OCI-LY1 (cell line): ENCODE results near the gene HIPK3.
A peak's percentile ranks its signal among the peaks of the same experiment; 100 is the strongest.

Source experiments
- H2AFZ ChIP-seq: fragments of 200-600 bp; sonication (generic), shearing (Covaris generic); 2 replicates; pipeline ENCODE4 v1.6.0; 2014; ENCODE audit warnings: antibody characterized with exemption, mild to moderate bottlenecking, low read length
- H3F3A ChIP-seq: fragments of 200-600 bp; sonication (generic), shearing (Covaris generic); 2 replicates; pipeline ENCODE4 v1.6.0; 2014; ENCODE audit warnings: mild to moderate bottlenecking, antibody characterized with exemption, low read length, moderate library complexity; ENCODE audit not compliant: insufficient read depth
- H3K27ac ChIP-seq: fragments of 200-600 bp; sonication (generic); 2 replicates; pipeline ENCODE4 v1.5.1; 2014; ENCODE audit warnings: low read length, mixed run types, mild to moderate bottlenecking, low read depth; ENCODE audit not compliant: poor library complexity, severe bottlenecking
- H3K27me3 ChIP-seq: fragments of 200-600 bp; sonication (generic); 2 replicates; pipeline ENCODE4 v1.6.0; 2014; ENCODE audit warnings: antibody characterized with exemption, mild to moderate bottlenecking, low read length, moderate library complexity; ENCODE audit not compliant: insufficient read depth
- H3K36me3 ChIP-seq: fragments of 200-600 bp; sonication (generic); 2 replicates; pipeline ENCODE4 v1.6.1; 2014; ENCODE audit warnings: mild to moderate bottlenecking, antibody characterized with exemption, low read length, moderate library complexity, mixed read lengths; ENCODE audit not compliant: insufficient read depth
- H3K4me1 ChIP-seq: fragments of 200-600 bp; sonication (generic); 2 replicates; pipeline ENCODE4 v1.5.1; 2014; ENCODE audit warnings: mild to moderate bottlenecking, low read length, moderate library complexity; ENCODE audit not compliant: insufficient read depth, severe bottlenecking
- H3K4me2 ChIP-seq: fragments of 200-600 bp; sonication (generic), shearing (Covaris generic); 2 replicates; pipeline ENCODE4 v1.6.1; 2014; ENCODE audit warnings: low read length
- H3K4me3 ChIP-seq: fragments of 200-600 bp; sonication (generic); 2 replicates; pipeline ENCODE4 v1.5.1; 2014; ENCODE audit warnings: low read length, low read depth, mild to moderate bottlenecking, mixed read lengths; ENCODE audit not compliant: poor library complexity, severe bottlenecking
- H3K79me2 ChIP-seq: fragments of 200-600 bp; shearing (Covaris generic); 2 replicates; pipeline ENCODE4 v1.6.1; 2016; ENCODE audit warnings: mixed run types, low read length, mixed read lengths; ENCODE audit not compliant: insufficient read depth
- H3K9ac ChIP-seq: fragments of 200-600 bp; sonication (generic), shearing (Covaris generic); 2 replicates; pipeline ENCODE4 v1.6.1; 2014; ENCODE audit warnings: mild to moderate bottlenecking, low read length, mixed read lengths
- H3K9me2 ChIP-seq: fragments of 200-600 bp; sonication (generic), shearing (Covaris generic); 2 replicates; pipeline ENCODE4 v1.6.1; 2014; ENCODE audit warnings: low read depth, mild to moderate bottlenecking, low read length, mixed read lengths
- H3K9me3 ChIP-seq: fragments of 200-600 bp; shearing (Covaris generic); 2 replicates; pipeline ENCODE4 v1.6.1; 2014; ENCODE audit warnings: low read length, mixed read lengths
- H4K20me1 ChIP-seq: fragments of 200-600 bp; sonication (generic), shearing (Covaris generic); 2 replicates; pipeline ENCODE4 v1.6.0; 2016; ENCODE audit warnings: mild to moderate bottlenecking, low read length; ENCODE audit not compliant: insufficient read depth
- CTCF ChIP-seq: fragments of 200-600 bp; sonication (generic), shearing (Covaris generic); IDR thresholded peaks from 2 replicates; pipeline ENCODE4 v1.5.1; 2017; ENCODE audit warnings: mild to moderate bottlenecking, antibody characterized with exemption, low read length, moderate library complexity, mixed read lengths
- EZH2 ChIP-seq: fragments of 200-600 bp; sonication (generic), shearing (Covaris generic); IDR thresholded peaks from 2 replicates; pipeline ENCODE4 v1.8.0; 2017; ENCODE audit warnings: borderline replicate concordance, mixed run types, mild to moderate bottlenecking, antibody characterized with exemption, low read length, moderate library complexity, mixed read lengths

HIPK3 gene

GRCh38 chr11:33257160-33257896, at the start of gene HIPK3:
Gene HIPK3 (plus strand): TSS chr11:33257381.
- H3K79me2 ChIP-seq: peaks cover 35% of the 10 kb centered on the region
- H3K4me1 ChIP-seq: peaks cover 35% of the 10 kb centered on the region
- peak within 1 kb of the TSS; percentile 87 for H3K4me3 ChIP-seq
- no peaks in the 10 kb centered on the region for H3K36me3 ChIP-seq
- no peaks in the 10 kb centered on the region for H4K20me1 ChIP-seq
- H3K9me3 ChIP-seq: no peaks in the 10 kb centered on the region
- no peaks in the 10 kb centered on the region for H3F3A ChIP-seq
- H3K9me2 ChIP-seq: no peaks in the 10 kb centered on the region
- H3K9ac ChIP-seq: peak within 1 kb of the TSS; percentile 96
- no peaks in the 10 kb centered on the region for H3K27me3 ChIP-seq
- peak within 1 kb of the TSS; percentile 94 for H3K4me2 ChIP-seq
- peak within 1 kb of the TSS; percentile 97 for H2AFZ ChIP-seq
- TF ChIP-seq EZH2: no peak
- TF ChIP-seq CTCF: no peak
- peak within 1 kb of the TSS; percentile 88 for H3K27ac ChIP-seq

DNA sequence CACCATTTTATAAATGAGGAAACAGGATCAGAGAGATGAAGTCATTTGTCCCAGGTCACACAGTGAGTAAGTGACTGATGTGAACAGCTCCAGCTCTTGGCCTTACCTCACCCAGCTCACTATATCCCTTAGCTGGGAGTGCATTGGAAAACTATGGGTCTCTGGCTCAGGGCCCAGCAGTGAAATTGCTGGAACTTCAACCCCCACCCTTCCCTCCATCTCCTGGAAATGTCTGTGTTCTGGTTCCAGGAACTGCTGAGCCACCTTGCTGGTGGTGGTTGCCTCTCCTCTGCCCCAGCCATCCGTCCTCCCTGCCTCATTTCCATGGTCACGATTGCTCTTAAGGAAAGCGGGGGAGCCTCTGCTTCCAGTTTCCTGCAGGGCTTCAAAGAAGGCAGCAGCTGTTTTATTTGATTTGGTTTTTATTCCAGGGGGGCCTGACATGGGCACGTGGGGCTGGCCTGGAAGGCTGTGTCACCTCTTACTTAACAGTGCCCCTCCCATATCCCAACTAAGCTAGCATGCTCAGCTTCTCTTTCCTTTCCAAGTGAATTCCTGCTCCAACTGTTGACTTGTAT, 49.7 kb upstream of the HIPK3 start:
- H2AFZ ChIP-seq: no peak overlapping the region

DNA sequence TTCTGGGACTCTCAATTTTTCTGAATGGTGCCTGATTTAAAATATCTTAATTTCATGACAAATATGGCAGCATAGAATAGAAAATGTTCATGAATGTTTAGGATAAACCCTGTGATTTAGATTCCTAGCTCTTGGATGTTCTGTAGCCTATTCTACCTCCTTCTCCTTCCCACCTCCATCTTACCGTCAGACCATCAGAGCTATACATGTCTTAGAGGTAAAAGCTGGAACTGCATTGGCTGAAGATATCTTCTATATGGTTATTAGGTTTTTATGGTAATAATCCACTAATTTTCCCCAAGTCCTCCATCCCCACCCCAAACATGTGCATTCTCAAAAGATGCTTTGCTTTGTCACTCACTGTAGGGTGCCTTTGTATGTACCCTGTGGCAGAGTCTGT, 49.0 kb upstream of the HIPK3 start:
- Histone ChIP-seq H3K9ac (no peak overlapping the region), H3K79me2 (no peaks in the 10 kb centered on the region), H3K4me2 (no peak overlapping the region), H3K4me3 (no peak overlapping the region), H4K20me1 (no peaks in the 10 kb centered on the region), H3K27ac (no peak overlapping the region), H3K4me1 (no peaks in the 10 kb centered on the region), H3K36me3 (no peaks in the 10 kb centered on the region), H3K9me2 (no peaks in the 10 kb centered on the region), H3K9me3 (no peaks in the 10 kb centered on the region), H2AFZ (no peak overlapping the region), H3K27me3 (no peaks in the 10 kb centered on the region), H3F3A (no peaks in the 10 kb centered on the region)
- TF ChIP-seq CTCF: no peak
- TF ChIP-seq EZH2: no peak

More for the DNA sequence above, 49.7 kb upstream of the HIPK3 start:
- no peaks in the 10 kb centered on the region for H3K27me3 ChIP-seq
- H3K4me3 ChIP-seq: no peak overlapping the region
- H3K36me3 ChIP-seq: no peaks in the 10 kb centered on the region
- H4K20me1 ChIP-seq: no peaks in the 10 kb centered on the region
- H3K27ac ChIP-seq: no peak overlapping the region
- H3K79me2 ChIP-seq: no peaks in the 10 kb centered on the region
- H3K9me2 ChIP-seq: no peaks in the 10 kb centered on the region
- H3K4me1 ChIP-seq: no peaks in the 10 kb centered on the region
- TF ChIP-seq EZH2 (no peak), CTCF (no peak)
- H3K9ac ChIP-seq: no peak overlapping the region
- H3F3A ChIP-seq: no peaks in the 10 kb centered on the region
- H3K9me3 ChIP-seq: no peaks in the 10 kb centered on the region
- H3K4me2 ChIP-seq: no peak overlapping the region
